Inflammatory macrophage (primary cell): ENCODE measurements around the gene ROBO1.
"Not testable (repeated sequence)": the region's sequence is repeated elsewhere in the genome, so short reads cannot be mapped to it uniquely, and the experiment has no call there.

ENCODE experiments used
- DNase-seq, 2 donors: peaks; one replicate each; pipeline ENCODE4 v3.0.0-alpha.2; 2020 to 2022

ROBO1 gene

DNA sequence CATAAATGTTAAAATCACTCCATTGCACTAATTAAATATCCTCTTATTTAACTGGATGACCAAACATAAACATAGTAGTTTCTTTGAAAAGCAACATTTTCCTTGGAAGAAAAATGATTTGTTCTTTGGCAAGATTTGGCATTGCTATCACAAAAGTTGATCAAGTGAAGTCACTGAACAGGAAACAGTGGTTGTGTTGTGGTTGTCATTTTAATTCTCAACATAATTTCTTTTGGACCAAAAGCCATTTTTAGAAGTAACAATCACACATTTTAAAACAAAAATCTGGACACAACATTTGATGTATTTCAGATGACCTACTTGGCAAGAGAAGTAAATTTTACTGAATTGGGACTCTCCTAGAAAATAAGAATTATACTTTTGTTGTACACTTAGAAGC lies 872.3 kb downstream of the ROBO1 start:
- DNase-seq: no peak

DNA sequence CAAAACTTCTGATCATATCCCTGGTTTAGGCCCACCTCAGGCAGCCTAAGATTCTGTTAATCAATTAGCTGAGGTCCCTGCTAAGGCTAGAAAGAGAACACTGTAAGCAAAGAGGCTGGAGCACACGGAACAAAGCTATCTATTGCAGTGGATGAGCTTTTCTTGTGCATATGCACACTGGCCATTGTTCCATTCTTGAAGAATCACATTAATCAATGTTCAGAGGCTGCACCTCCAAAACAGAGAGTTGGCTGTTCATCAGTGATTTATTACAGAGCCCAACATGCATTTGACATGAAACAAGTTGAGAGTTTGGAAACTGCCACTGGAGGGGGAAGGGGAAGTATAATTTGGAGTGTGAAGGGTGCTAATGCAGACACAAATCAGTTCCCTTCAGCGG lies 873.0 kb downstream of the ROBO1 start:
- DNase-seq: no peak

DNA sequence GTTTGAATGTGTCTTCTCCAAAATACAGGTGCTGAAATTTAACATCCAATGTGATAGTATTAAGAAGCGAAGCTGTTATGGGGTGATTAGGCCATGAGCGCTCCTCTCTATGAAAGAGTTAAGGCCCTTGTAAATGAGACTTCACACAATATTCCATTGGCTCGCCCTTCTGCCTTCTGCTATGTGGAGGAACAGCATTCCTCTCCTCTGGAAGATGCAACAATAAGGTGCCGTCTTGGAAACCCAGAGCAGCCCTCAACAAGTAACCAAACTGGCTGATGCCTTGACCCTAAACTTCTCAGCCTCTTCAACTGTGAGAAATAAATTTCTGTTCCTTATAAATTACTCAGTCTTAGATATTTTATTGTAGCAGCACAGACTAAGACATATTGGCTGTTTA lies 874.6 kb downstream of the ROBO1 start:
- no peak for DNase-seq

DNA sequence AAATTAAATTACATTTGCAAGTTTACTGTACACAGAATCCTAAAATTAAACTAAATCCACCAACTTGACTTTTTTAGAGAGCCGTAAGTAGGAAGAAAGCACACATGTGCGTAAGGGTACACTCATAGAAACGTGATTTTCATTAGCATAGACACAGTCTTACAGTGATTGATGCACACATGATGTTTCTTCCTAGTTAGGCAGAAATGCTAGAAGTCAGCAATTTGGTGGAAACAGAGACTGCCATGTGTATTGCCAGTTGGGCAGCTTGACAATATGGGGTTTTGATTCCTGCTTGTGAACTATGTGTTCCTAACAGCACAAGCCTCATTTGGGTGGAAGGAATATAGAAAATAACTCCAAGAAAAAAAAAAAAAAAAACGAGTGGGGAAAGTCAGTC lies 878.5 kb downstream of the ROBO1 start:
- DNase-seq: no peak

DNA sequence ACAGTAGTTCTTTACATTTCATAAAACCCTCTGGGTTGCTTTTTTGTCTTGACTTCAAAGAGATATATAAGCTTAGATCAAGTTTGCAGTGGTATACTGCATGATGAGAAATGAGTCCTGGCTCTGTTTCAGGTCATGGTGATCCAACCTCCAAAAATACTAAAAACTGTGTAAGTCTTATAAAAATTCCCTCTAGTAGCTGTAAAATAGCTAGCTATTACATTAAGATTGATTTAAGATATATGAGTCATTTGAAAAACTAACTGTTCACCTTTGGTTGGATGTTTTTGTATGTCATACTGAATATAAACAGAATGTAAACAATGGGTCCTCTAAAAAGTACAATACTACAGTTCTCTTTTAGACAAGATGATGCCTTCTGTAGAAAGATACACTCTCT lies 879.2 kb downstream of the ROBO1 start:
- DNase-seq: no peak

DNA sequence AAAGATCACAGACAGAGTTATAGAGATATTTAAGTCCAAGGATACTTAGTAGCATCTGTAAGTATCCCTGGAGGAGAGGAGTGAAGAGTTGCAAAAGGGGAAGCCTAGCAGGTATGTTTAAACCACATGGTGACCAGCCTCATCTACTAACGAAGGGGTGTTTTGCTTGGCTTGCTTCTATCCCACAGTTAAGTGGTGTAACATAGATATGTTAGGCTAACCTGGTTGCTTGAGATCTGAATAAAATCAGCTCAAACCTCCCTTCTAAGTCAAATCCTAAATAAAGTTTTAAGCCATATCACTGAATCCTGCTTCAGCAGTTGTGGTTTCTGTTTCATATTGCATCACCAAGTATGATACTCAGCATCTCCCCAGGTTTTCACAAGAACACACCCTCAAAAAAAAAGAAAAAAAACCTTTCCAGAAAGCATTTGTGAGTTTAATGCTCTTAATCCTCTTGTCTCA lies 880.2 kb downstream of the ROBO1 start:
- no peak for DNase-seq

DNA sequence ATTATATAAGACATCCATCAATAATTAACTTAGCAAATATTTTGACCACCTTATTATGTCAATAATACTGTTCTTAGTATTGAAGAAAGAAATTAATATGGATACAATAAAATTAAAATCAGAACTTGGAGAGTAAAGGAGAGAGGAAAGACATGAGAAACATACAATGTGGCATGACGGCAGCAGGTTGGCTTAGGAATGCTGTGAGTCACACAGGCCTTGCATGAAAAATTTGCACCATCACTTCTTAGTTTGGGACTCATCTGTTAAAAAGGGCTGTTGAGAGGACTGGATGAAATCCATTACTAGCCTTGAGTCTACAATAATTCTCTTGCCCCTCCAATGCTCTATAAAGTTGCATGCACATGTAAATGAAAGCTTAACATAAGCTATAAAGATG lies 880.8 kb downstream of the ROBO1 start:
- no peak for DNase-seq

DNA sequence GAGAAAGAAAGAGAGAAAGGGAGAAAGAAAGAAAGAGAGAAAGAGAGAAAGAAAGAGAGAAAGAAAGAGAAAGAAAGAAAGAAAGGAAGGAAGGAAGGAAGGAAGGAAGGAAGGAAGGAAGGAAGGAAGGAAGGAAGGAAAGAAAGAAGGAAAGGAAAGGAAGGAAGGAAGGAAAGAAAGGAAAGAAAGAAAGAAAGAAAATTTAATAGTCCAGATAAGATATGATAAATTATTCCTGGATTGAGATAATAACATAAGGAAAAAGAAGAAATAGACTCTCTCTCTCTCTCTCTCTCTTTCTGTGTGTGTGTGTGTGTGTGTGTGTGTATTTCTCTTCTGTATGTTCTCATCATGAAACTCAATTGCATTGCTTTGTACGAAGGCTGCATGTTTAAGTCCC lies 883.2 kb downstream of the ROBO1 start:
- DNase-seq: not testable (repeated sequence)

DNA sequence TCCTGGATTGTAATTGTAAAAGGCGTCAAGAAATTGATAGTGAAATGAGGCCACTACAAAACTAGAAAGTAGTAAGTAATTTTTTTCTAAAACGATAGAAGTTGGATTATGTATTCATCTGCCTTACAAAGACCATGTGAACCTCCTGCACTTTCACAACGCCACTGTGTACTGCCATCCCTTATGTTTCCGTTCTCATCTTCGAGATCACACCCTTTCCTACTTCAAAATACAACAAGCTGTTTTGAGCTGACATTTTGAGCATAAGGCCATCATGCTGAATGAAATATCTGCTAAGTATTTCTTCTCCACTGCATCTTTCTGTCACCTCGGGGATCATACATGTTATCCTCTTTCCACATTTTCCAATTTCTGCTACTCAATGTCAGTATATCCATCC lies 885.5 kb downstream of the ROBO1 start:
- DNase-seq: no peak

DNA sequence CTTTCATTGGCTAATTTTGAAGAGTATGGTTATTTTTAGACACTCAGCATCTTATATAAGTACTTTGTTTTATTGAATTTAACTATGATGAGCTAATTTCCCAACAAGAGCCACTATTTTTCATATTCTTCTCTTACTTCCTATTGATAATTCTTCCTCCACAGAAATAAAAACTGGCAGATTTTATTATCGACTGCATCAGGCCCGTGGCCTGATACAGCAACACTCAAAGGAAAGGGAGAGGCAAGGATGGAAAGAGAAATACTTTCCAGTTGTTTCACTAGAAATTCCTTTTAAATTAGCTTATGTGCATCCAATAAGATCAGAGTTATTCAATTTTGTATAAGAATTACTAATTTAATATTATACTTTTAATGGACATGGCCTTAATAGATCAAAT lies 886.3 kb downstream of the ROBO1 start:
- no peak for DNase-seq

DNA sequence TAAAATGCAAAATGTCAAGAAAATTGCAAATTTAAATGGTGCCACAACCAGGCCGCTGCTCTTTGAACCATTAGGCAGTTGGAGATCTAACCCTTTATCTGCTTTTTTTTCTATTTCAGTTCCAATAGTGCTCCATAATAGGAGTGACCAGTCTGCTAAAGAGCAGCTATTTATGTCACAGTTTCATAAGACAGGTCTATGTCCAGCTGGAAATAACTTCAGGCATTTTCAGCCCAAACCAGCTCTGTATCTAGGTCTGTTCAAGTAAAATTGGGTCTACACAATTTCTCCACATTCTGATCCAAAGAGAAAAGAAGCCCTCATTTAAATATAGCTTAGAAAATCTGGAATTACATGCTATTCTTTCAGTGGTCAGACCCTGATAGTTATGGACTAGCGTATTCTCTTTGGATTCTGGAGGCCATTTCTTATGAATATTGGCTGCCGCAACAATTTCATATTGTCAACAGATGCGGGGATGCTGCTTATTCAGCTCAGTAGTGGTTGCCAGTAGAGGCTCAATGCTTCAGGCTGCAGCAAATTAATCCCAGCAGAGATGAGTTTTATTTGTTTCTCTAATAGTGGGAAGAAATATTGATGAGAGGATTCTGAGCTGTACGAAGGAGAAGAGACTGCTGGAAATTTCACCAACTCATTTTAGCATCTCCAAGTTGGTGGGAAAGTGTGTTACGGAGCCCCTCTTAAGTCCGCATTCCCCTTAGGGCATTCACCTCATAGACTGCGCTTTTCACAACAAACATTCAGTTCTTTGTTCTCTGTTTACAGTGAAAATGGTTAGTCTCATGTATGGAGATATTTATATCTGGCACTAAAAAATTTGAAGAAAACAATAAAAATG lies 887.0 kb downstream of the ROBO1 start:
- DNase-seq: no peak

DNA sequence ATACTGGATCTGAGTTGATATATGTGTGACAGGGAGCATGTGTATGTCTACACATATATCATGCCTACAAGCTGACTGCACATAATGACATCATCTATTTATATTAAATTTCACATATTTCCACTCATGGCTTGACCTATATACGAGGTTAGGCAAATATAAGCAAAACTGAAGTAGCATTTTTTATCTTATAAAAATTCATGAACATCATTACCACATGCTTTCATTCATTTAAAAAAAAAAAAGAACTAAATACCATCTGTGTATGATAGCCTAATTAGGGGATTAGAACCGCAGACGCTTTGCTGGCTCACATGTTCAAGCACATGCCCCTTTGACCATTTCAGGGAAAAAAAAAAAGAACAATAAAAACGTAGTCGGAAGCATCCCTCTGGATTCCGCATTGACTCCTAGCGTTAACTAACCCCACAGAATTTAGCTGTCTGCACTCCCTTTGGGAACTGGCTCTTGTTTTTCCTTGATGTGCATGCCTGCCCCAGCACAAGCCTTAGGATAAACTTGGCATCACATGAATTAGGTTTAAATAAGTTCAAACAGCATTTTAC lies 888.4 kb downstream of the ROBO1 start:
- DNase-seq: no peak

DNA sequence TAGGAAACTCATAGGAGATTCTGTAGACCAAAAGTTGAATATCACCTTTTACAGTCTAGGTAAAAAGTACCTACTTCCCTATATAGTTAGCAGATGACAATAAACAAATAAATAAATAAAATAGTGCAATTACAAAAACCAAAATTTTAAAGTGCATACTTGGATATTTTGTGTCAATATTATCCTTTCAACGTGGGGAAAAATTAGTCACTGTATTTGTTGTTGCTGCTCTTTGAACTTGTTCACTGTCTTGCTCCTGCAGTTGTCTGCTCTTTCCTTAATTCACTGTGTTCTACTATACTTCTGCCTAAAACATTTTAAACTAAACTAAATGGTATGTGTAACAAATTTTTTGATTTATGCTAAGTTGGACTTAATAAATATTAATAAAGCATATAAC lies 889.0 kb downstream of the ROBO1 start:
- no peak for DNase-seq

DNA sequence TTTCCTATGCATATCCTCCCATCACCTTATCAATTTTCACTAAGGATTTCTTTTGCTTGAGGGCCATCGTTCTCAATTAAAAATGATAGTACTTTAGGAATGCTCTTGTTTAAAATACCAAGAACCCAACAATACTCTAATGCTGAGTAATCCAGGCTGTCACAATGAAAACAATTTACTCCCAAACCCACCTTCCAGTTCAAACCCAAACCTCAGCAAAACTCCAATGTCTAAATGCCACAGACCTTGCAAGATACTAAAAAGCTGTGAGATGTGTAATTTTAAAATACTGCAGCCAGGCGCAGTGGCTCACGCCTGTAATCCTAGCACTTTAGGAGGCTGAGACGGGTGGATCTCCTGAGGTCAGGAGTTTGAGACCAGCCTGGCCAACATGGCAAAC lies 889.8 kb downstream of the ROBO1 start:
- DNase-seq: no peak

DNA sequence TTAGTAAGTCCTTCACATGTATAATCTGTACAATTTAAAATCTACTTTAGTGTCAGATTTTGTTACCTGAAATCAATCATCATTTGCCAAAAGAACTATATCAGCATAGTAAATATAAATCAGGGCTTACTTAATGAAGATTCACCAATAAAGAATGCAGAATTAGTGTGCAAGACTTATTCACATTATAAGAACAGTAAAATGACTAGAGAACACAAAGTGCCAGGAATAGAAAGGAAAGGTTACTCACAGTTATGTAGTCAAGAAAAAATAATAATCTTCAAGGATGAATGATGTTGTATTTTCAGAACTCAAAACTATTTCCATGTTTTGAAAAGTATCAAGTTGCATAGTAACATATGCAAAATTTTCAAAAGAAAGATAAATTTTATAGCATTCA lies 891.9 kb downstream of the ROBO1 start:
- no peak for DNase-seq

DNA sequence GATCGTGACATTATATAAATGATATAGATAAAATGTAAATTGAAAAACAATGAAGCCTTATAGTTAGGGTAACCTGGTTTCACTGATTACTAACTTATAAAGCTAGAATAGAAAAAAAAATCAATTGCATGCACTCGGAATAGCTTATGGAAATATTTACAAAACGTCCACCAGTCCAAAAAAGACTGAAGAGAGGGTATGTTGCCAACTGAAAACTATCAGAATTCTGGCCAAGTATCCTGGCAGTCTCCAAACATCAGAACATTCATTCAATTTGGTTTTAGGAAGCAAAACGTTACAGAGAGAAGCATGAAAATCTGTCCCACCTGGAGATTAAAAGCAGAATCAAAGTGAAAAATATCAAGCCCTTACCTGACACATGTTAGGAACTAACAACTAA lies 892.4 kb downstream of the ROBO1 start:
- DNase-seq: no peak

DNA sequence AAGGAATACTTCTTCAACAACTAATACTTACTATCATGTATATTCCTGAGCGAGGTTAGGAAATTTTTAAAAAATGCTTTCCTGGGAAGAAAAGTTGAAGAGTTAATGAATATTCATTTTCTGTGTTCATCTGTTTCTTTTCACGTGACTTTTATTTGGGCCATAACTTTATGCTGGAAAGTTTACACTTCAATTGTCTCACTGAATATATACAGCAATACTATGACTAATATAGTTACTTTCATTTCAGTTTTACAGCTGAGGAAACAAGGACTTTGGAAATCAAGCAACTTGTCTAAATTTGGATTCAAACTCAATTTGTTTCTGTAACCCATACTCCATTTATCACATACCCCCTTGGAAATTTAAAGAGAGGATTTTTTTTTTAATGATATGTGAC lies 894.2 kb downstream of the ROBO1 start:
- DNase-seq: no peak

DNA sequence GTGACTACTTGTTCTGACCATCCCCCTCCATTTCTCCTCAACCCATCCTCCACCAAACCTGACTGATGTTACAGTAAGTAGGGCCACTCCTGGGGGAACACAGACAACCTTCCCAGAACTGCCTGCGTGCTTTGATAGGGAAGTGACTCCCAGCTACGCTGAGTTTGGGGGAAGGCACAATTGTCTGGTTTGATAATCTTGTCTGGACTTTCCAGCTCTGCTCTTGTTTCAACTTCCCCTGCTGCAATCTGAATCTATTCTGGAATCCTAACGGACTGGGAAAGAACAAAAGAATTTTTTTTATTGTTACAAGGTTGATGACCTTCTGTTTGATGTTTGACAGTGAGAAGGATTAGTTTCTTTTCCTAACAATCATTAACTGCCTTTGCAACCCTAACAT lies 895.6 kb downstream of the ROBO1 start:
- DNase-seq: no peak

DNA sequence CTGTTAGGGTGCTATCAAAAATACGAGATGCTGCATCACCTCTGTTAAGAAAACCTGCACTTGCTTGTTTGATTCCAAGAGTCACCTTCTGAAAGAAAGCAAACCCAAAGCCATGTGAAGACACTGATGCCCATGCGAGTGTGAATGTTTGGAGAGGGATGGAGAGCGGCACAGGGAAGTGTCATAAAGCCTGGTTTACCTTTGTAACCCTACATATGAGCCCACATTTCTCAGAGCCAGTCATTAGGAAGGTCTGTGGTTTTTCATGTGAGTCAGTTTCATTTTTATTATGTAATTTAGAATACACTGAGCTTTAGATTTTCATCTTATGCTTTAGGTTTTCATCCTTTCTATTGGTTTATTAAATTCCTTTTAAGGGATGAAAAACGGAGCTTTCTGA lies 896.8 kb downstream of the ROBO1 start:
- no peak for DNase-seq

DNA sequence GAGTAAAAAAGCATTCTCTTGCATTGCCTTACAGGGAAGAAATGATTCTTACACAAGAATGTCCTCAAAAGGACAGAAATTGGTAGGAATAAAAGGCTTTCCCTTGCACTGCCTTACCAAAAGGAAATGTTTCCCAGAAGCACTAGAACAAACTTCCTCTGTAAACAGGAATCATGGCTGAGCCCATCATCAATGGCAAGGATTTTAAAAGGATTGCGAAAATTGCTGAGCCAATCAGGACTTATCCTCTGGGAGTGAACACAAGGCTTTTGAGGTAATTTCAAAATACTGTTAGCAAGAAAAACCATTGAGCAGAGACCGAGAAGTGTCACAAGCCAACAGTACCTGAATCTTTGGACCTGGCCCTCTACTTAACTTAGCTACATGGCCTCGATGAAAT lies 897.3 kb downstream of the ROBO1 start:
- no peak for DNase-seq

DNA sequence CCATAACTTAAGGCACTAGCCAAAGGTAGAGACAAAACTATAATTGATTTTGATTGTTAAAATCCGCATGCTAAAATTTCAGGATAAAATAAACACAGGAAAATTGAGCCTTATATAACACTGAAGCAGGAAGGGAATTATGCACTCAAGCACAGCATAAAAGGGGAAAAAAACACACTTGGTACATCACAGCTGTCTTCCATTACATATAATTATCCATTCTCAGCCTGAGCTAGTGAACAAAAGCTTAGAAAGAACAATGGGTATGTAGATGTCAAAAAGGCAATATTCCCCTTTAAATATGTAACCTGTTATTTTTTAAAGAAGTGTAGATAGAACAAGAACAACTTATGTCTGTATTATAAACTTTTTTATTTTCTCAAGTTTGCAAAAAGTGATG lies 899.2 kb downstream of the ROBO1 start:
- DNase-seq: no peak

DNA sequence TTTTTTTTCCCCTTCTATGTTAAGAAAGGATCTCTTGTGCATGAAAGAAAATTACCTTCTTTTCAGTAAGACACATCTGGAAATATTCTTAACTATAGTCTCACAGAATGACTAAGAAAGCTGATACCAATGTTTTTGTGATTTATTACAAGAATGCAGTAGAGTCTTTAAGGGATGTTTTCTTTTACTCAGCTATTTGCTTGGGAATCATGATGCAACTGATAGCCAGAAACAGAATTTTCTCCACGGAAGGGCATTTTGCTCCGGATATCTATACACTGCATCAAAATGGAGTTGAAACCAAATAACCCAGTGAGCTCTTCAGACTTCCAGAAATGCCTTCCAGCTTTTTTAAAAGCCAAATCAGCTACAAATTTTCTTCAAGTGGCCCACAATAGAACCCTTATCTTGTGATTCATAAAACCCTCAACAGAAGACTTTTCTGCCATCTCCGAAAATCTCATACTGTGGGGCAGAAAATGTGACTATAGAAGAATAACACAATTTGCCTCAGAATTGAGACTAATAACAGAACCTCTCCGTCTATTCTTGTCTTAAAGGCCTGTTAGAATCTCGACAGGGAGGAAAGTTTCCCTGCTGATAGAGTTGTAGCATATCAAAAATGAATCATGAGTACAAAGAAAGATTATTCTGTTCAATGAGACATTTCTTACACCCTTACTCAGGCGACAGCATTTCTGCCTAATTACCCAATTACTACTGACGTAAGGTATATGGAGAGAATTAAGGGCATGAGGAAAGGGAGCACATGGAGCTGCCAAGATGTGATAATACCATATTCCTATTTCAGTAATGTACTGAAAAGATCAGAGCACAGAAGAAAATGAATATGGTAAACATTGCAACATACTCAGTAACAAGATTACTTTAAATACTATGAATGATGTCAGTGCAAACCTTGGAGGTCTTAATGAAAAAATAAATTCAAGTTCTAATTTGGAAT lies 900.1 kb downstream of the ROBO1 start:
- DNase-seq: no peak
